ENCODE data around the gene B3GNT5.

Gene B3GNT5

DNA sequence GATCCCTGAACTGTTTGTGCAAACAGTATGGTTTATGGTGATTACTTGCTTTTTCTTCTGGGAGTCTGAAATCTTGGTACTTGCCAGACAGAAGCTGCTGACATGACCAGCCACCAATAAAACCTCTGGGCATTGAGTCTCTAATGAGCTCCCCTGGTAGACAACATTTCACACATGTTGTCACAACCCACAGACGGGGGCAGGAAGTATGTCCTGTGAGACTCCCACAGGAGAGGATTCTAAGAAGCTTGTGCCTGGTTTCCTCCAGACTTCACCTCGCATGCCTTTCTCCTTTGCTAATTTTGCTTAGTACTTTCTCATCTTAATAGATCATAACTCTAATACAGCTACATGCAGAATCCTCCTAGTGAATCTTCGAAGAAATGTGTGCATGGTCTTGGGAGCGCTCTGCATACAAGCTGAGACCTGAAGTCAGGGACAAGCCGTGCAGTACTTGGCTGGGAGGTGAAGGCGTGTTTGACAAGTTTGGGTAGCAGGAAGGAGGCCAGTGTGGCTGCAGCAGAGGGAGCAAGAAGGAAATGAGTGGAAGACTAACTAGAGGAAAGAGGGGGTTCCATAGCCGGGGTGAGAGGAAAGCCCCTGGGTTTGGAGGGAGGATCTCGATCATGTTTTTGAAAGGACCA lies 49.0 kb downstream of the B3GNT5 start:
- TF ChIP-seq ZFX (IDR thresholded peaks at IDR 0.05; ENCODE audit: borderline replicate concordance): no peak
- TF ChIP-seq, protein P1, sequence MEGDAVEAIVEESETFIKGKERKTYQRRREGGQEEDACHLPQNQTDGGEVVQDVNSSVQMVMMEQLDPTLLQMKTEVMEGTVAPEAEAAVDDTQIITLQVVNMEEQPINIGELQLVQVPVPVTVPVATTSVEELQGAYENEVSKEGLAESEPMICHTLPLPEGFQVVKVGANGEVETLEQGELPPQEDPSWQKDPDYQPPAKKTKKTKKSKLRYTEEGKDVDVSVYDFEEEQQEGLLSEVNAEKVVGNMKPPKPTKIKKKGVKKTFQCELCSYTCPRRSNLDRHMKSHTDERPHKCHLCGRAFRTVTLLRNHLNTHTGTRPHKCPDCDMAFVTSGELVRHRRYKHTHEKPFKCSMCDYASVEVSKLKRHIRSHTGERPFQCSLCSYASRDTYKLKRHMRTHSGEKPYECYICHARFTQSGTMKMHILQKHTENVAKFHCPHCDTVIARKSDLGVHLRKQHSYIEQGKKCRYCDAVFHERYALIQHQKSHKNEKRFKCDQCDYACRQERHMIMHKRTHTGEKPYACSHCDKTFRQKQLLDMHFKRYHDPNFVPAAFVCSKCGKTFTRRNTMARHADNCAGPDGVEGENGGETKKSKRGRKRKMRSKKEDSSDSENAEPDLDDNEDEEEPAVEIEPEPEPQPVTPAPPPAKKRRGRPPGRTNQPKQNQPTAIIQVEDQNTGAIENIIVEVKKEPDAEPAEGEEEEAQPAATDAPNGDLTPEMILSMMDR (IDR thresholded peaks at IDR 0.05): no peak
- H3K27ac ChIP-seq: no peak overlapping the region

DNA sequence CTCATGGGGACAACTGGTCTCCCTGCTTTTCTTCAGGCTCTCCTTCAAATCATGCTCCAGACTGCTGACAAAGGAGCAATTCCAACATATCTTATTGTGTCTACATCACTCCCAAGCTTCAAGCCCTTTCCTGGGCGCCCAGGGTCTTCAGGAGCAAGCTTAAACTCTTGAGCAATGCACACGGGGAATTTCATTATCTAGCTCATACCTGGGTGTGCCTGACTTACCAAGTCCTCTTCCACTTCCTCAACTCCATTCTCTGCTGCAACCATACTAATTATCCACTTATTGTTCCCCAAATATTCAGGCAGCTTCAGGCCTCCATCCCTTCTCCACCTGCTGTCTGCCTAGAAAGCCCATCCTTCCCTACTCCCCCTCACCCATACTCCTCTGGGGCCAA lies 50.6 kb downstream of the B3GNT5 start:
- TF ChIP-seq ZFX (IDR thresholded peaks at IDR 0.05; ENCODE audit: borderline replicate concordance): no peak
- TF ChIP-seq, protein P1 (IDR thresholded peaks at IDR 0.05): no peak
- H3K27ac ChIP-seq: no peak overlapping the region

DNA sequence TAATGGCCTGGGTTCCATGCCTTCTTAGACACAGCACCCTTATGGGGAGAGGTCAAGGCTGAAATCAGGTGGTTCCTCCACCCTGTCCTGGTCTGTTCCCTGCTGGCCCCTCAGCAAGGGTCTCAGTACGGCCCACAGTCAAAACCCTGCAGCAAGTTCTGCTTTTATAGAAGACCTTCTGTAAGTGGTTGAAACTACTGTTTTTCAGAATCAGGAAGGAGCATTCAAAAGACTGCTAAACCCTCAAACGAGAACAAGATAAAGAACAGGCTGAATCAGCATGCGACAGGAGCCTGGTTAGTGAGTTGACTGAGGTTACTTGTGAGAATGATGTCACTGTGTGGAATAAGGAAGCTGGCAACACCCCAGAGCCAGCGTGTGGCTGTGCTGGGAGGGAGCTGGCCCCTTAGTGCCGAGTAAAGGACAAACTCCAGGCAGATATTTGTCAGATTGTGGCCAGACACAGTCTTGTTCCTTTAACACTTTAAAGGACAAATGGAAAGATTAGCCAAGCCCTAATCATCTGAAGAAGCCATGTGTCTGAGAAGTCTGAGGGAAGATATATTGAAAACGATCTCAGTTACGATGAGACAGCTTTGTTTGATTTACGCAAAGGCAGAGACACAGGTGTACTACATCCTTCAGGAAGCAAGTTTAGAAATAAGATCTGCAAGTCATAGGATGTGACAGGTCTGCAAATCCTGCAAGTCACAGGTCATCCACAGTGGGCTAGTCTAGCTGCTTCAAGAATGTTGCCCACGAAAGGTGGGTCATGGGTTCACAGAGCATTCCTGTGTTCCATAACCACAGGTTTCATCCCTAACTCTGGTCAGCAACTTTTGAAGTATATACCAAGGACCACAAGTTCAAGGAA lies 54.0 kb downstream of the B3GNT5 start:
- H3K27ac ChIP-seq: no peak overlapping the region
- TF ChIP-seq, protein P1 (IDR thresholded peaks at IDR 0.05): no peak
- TF ChIP-seq ZFX (IDR thresholded peaks at IDR 0.05; ENCODE audit: borderline replicate concordance): no peak

- no peak for TF ChIP-seq ZFX (IDR thresholded peaks at IDR 0.05; ENCODE audit: borderline replicate concordance)
- TF ChIP-seq, protein P1 (IDR thresholded peaks at IDR 0.05): no peak
- H3K27ac ChIP-seq: no peak overlapping the region
These were observed 54.7 kb downstream of the B3GNT5 start for GRCh38 chr3:183307749-183308148.

DNA sequence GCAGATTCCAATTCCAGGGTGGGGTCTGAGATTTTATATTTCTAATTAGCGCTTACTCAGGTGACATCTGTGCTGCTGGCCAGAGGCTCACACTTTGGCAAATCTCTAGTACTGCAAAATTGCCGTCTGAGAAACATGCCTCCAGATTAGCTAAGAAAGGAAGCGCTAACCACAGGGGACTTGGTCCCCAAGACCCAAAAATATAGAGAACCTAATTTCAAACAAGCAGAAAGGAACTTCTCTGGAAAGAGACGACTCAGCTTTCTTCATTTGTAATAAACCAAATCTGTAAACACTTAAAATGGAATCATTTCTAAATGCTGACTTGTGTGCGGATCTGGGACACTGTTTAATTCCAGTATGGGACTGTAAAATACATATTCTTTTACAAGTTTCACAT lies 55.7 kb downstream of the B3GNT5 start:
- TF ChIP-seq, protein P1 (IDR thresholded peaks at IDR 0.05): no peak
- no peak overlapping the region for H3K27ac ChIP-seq

DNA sequence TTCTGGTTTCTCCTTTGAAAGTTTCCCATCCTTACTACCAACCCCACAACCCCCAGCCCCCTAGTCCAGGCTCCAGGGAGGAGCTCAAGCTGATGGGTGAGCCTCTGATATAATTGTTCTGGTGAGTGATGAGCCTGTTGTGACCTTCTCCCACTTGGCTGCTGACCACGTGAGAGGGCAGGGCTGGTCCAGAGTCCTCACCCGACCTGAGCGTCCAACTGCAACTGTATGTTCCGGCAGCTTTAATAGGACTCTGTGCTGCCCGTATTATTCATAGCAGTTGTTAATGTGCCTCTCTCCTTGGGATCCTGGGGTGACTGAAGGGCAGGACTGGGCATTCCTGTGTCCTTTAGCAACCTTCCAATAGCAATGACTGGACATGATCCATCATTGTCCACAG lies 56.2 kb downstream of the B3GNT5 start:
- no peak overlapping the region for H3K27ac ChIP-seq
- TF ChIP-seq ZFX (IDR thresholded peaks at IDR 0.05; ENCODE audit: borderline replicate concordance): no peak
- TF ChIP-seq, protein P1 (IDR thresholded peaks at IDR 0.05): no peak

- no peak for TF ChIP-seq ZFX (IDR thresholded peaks at IDR 0.05; ENCODE audit: borderline replicate concordance)
- TF ChIP-seq, protein P1 (IDR thresholded peaks at IDR 0.05): no peak
- no peak overlapping the region for H3K27ac ChIP-seq
These were observed 57.9 kb downstream of the B3GNT5 start for GRCh38 chr3:183310936-183311335.

Data from 22Rv1 (cell line).